Astrocyte of the hippocampus (primary cell): Measurements from ENCODE around the gene MBLAC1.
A peak's percentile ranks its signal among the peaks of the same experiment; 100 is the strongest.

Experiments
- DNase-seq: peaks from one replicate; pipeline ENCODE4 v3.0.0; 2011; ENCODE audit warnings: low read depth, low spot score

Gene MBLAC1

DNA sequence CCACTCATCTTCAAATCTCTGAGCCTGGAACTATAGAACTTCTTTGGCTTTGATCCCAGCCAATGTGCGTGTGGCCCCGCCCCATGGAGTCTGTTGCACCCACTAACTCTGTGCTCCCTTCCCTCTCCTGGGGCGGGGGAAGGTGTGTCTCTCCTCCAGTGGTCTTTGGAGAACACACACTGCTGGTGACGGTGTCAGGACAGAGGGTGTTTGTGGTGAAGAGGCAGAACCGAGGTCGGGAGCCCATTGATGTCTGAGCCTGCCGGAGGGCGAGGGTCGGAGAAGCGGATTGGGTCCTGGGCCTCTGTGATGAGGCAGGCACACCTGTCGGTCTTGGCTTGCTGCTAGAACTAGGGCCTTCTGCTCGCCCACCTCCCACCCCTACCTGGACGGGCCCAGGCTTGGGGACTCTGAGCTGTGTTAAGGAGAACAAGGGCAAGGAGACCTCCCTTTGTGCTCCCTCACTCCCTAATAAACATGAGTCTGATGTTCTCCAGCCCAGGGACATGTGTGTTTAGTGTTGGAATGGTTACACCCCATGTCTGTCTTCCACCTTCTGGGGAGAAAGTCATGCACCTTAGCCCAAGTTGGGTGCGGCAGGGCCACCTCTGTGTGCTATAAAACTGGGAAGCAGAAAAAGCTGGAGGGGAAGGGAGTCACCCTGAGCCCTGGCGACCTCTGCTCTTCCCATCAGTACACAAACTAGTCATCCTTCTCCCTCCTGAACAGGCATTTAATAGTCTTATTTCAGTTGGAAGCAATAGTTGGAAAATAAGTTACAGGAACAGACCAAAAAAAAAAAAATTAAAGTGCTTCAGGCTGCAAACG is 27.2 kb downstream of the MBLAC1 start:
- no peak for DNase-seq

- DNase-seq, result no peak
Measured at GRCh38 chr7:100154651-100155491, 28.1 kb downstream of the MBLAC1 start.

DNA sequence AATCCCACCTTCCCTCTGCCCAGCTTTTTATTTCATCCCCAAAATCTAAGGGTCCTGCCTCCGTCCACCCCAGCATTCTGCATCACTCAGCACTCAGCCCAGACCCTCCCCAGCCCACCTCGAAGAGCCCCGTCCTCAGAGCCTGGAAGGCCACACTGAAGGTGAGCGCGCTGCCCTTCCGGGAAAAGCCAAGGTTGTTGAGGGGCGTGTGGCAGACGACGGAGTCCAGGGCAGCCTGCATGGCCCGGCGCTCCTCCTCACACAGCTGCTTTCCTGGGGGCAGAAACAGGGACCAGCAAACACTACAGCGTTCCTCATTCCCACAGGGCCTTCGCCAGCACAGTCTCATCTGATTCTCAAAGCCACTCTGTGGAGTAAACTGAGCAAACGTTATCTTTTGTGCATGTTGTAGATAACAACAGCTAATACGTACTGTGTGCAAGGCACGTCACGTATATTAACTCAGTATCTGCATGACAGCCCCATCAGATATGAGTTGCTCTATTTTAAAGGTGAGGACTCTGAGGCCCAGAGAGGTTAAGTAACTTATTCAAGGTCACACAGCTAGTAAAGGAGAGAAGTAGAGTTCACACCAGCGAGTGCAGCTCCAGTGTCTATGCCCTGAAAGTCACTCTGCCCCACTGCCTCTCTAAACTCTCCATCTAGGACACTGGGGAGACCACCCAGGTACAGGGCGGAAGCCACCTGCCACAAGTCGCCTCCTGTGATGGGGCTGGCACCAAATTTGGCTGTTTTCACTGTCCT is 29.0 kb downstream of the MBLAC1 start:
- no peak for DNase-seq

DNA sequence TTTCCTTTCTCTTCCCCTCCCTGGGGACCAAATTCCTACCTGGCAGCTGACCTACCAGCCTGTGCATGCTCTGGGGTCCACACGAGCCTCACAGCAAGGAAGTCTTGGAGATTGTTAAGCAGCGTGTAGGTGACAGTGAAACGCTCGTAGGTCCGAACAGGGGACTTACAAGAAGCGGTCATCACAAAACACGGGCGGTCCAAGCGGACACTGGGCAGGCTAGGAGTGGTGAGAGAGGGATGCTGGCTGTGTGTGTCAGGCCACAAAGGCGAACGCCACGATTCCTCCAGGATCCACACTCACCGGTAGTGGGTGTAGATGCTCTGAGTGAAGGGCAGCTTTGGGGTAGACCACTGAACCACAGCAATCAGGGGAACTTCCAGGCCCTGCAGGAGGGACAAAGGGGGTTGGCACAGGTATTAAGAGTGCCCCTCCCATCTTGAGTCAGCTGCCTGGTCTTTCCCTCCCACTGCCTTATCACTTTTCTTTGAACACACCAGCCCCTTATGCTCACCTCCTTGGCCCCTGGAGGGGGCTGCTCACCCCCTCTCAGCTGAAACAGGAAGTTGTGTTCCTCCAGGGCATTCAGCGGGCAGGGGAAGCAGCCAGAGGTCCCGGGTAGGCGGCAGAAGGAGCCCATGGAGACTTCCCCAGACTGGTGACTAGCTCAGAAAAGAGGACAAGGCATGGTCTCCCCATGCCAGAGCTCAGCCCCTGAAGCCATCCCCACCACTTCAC is 29.7 kb downstream of the MBLAC1 start:
- peak; percentile 16 for DNase-seq

DNA sequence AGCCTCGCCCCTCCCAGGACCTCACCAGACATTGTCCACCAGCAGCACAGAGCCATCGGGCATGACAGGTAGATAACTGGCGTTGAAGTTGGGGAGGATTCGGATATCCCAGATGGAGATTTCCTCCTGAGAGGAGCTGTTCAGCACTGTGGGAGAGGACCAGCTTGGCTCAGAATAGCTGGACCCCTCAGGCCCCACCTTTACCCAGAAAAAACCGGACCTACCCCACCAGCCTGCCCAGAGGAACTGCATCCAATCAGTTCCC is 30.2 kb downstream of the MBLAC1 start:
- no peak for DNase-seq

DNA sequence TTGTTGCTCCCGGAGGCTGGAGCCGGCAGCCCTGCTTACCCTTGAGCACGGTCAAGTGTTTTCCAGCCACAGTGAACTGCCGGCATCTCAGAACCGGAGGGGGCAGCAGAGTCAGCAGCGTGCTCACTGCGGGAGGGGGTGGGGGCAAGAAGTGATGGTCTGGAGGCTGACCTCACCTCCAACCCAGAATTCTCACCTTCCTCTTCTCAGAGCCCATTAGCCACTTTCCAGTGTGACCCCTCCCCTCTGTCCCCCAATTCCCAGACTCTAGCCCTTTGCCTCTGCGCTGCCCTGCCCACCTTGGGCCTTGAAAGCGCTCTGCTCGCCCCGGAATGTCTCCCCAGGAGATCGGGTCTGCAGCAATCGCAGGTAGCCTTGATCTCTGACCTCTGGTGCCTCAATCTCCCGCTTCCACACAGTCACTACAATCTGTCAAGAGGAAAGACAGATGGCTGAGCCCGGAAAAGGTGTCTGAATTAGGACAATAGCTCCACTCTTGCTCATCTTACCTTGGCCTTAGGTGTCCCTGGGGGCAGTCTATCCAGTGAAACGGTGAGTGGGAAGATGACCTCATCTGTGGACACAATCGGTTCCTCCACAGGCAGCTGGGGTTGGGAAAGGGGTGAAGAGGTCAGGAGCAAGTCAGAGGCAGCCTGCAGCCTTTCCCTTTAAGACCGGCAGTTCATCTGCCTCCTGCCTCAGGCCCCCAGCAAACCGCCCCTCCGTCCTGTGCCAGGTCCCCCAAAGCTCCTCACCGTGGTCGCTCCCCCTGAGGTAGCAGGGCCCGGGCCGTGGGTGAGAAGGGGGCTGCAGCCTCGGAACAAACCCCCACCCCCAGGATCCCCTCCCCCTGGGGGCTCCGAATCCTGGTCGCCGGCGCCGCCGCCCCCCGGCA is 30.8 kb downstream of the MBLAC1 start:
- peak; percentile 47 for DNase-seq

DNA sequence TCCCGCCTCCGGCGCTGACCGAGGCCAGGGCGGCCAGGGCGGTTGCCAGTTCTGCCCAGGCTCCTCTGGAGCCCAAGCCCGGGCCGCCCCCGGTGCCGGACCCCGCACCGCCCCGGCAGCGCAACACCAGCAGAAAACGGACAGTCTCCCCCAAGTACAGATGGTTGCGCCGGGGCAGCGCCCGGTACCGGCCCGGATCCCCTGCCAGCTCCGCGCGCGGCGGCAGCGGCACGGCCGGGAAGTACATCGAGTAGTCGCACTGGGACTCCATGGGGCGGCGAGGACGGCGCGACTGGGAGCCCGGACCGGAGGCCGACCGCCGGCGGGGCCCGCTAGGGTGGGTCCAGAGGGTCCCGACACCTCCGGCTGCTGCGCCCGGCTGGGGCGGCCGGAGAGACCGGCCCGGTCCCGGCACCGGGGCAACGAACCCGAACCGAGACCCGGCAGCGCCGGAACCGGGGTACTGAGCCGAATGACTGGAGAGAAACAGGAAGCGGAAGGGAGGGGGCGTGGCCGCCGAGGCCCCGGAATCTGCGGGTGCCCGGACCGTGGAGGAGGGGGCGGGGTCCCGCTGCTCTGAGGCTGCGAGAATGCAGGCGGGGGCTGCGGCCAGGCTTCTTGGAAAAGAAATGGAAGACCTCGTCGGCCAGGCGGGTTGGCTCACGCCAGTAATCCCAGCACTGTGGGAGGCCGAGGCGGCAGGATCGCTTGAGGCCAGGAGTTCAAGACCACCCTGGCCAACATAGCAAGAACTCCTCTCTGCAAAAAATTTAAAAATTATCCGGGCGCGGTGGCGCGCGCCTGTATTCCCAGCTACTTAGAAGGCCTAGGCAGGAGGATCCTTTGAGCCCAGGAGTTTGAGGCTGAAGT is 31.7 kb downstream of the MBLAC1 start, which contains the start of gene TRAPPC14:
TRAPPC14 (minus strand) TSS at position 495 of the 870 bp plus-strand sequence; CDS start at position 271, 224 bp downstream.
- peak; percentile 95 for DNase-seq

- no peak for DNase-seq
Measured at GRCh38 chr7:100159099-100159623, 32.4 kb downstream of the MBLAC1 start.

DNA sequence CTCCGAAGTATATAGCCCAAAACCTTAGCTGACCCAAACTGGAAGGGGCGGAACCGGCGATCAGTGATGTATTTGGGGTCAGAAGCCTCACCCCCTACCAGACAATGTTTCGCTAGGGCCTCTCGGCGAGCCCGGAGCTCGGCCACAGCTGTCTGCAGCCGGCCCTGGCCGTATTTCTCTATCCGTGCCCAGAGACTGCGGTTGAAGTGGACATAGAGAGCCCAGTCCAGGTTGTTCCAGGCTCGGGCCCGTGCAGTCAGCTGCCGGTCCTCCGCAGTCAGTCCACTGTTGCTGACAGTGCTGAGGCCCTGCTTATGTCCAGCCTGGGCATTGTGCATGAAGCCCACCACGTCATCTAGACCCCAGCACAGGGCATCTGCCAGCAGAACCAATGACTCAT is 33.3 kb downstream of the MBLAC1 start:
- DNase-seq, result no peak

GRCh38 chr7:100163006-100163531 is 36.3 kb downstream of the MBLAC1 start:
- DNase-seq, result no peak

DNA sequence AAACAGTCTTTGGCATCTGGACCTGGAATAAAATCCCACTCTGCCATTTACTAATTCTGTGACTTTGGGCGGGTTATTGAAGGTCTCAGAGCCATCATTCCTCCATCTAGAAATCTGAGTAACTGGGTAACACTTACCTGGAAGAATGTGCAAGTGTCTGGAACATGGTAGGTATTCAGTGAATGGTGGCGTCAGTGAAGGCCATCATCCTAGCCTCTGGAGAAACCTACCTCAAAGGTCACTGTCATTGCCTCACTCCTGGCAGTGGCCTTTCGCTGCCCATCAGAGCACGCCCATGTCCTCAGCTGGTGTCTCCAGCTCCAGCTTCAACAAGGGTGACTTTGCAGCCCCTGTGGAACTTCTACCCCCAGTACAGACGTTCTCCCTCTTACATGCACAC is 37.1 kb downstream of the MBLAC1 start:
- DNase-seq, result no peak

DNA sequence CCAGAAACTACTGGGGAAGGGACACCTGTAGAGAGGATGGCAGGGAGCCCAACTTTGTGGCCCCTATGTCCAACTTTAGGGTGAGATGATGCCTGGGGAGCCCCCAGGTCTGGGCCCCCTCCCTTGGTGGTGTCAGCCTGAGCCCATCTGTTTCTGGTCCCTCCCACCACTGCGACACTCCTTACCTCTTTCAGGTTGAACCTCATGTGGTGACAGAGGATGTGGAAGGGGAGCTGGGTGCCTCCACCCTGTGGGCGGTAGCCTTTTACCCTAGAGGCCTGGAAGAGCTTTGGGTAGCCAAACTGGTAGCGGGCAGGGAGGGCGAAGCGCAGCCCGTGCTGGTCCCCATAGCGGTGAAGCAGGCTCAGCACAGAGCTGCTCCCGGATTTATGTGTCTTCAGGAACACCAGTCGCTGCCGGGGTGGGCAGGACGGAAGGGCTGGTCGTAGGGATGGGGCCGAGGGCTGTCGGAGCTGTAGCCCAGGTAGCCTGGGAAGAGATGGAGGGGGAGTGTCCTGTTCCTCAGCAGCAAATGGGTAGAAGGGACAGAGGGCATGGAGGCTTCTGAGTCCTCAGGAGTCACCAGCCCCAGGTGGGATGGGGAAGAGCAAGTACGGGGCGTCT is 39.7 kb downstream of the MBLAC1 start:
- DNase-seq, result no peak

DNA sequence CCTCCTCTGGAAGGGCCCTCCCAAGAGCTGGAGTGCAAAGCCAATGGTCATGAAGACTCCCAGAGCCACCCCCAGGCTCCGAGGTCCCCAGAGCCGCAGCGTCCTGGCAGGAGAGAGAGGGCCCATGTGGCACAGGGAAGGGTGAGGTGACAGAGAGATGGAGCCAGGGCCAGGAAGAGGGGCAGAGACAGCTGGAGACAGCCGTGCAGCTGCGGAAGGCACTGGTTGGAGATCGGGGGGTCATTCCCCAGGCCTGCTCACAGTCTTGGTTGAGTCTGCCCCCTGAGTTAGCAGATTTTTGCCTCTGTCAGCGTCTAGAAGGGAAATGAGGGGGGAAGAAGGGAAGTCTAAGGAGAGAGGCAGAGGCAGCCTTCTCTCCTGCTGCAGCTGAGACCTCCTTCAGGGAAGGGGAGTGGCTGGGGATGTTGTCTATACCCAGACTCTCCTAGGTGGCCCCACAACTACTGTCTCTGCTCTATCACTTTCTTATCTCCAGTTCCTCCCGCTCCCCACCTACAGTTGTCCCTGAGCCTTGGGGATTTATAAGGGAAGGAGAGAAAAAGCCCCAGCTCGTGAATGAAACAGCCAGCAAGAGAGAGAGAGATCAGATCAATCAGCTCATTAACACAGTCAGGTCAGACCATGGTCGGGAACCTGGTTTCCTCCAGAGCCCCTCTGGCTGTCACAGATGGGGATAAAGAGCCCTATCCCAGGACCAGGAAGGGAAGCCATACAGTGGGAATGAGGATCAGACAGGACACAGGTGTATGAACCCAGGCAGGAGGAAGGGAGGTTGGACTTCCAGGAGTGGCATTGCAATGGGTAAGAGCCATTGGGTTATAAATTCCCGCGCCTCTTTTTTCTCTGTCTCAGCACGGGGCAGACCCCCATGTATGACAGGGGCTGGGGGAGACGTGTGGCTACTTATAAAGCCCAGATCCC is 40.5 kb downstream of the MBLAC1 start:
- no peak for DNase-seq

GRCh38 chr7:100167912-100168323 is 41.2 kb downstream of the MBLAC1 start:
- peak; percentile 45 for DNase-seq

DNA sequence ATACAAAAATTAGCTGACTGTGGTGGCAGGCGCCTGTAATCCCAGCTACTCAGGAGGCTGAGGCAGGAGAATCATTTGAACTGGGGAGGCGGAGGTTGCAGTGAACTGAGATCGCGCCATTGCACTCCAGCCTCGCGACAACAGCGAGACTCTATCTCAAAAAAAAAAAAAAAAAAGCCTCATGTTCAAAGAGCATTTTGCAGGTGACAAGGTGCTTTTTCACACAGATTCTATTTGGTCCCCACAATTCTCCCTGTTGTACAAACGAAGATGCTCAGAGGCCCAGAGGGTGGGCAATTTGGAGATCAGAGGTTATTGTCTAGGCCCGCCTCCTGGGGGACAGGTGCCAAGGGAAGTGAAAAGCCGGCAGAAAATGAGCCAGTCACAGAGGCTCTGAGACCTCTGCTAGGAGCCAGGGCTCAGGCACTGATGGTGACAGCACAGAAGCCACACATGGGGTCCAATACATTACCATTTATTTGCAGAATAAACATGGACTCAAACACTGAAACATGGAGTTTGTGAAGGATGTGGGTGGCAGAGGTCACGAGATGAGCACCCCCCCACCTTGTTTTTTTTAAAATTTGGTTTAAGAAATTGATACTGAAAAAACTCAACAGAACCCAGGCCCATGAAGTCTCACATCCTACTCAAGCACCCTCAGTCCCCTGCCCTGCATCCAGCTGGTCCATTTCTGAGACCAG is 42.5 kb downstream of the MBLAC1 start:
- DNase-seq, result no peak

- DNase-seq, result no peak
Measured at GRCh38 chr7:100170101-100170897, 43.5 kb downstream of the MBLAC1 start.
